GM12874 (cell line): ENCODE data around the gene COA6.

ENCODE experiments used
- CTCF ChIP-seq: IDR thresholded peaks from 2 replicates; pipeline ENCODE4 v1.5.1; 2011; ENCODE audit warnings: low read depth, mild to moderate bottlenecking, control low read depth, low read length, moderate library complexity; ENCODE audit not compliant: insufficient read depth

Gene COA6

GRCh38 chr1:234395297-234395696 is 22.0 kb downstream of the COA6 start:
- TF ChIP-seq CTCF: no peak

GRCh38 chr1:234396092-234396491 is 22.8 kb downstream of the COA6 start:
- no peak for TF ChIP-seq CTCF

- TF ChIP-seq CTCF: no peak
Measured at GRCh38 chr1:234396871-234397270, 23.6 kb downstream of the COA6 start.

- TF ChIP-seq CTCF: no peak
Measured at GRCh38 chr1:234397732-234398131, 24.5 kb downstream of the COA6 start.

- no peak for TF ChIP-seq CTCF
Measured at GRCh38 chr1:234398849-234399381, 25.7 kb downstream of the COA6 start.

GRCh38 chr1:234400773-234401172 is 27.5 kb downstream of the COA6 start:
- TF ChIP-seq CTCF: no peak

- TF ChIP-seq CTCF: no peak
Measured at GRCh38 chr1:234401658-234402057, 28.4 kb downstream of the COA6 start.
